UCSD-AML1 (cell line): ENCODE measurements around the gene MLXIP.
"Not testable (repeated sequence)": the region's sequence is repeated elsewhere in the genome, so short reads cannot be mapped to it uniquely, and the experiment has no call there.

Experiments
- DNase-seq: peaks from one replicate; lab custom pipeline; 2025; ENCODE audit not compliant: unreplicated experiment; lab: John Stamatoyannopoulos, UW

MLXIP gene

DNA sequence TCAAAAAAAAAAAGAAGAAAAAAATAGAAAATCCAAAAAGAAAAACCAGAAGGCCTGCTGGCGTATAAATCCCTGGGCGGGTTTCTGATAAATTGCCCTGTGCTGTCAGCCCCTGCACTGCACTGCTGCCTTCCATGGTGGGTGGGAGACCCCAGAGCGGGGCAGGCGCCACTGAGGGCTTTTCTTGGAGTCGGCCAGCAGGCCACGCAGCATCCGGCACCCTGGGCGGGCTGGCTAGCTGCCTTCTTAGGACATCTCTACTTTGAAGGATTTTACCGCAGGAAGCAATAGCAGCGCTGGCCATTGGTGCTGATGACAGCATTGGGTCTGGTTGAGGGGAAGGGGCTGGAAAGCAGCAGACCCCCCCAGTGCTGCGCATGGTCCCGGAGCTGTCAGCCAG lies 66.3 kb downstream of the MLXIP start:
- DNase-seq = no peak

DNA sequence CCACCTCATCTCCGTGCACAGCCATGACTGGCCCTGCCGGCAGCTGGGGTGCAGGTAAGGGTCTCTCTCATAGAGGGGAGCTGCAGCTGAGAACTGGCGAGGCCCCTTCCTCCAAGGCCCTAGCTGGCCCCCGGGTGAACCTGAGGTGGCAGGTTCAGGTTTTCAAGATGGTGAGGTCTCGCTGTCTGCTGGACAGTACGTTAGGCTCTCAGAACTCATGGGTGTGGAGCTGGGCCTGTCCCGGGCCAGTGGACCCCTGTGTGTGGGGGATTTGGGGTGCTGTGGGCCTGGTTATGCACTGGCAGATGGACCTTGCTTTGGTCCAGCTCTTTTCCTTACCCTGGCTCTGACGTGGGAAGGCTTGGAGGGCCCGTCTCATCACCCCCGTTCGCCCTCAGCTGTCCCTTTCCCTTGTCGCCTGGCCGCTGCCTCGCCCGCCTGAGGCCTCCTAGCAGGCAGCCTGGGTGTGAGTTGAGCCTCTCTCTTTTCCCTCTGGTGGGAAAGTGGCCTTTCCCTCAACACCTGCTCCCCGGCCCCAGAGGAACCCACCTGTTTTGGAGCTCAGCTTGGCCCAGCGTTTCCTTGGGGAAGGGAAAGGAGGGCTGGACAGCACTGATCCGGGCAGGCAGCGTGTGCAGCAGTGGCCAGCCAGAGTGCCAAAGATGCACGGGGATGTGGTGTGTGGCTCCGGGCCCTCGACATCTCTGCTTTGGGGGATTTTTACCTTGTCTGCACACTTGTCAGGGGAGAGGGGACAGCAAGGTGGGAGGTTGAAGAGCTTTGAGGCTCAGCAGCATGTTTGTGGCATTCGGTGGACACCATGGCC lies 67.2 kb downstream of the MLXIP start:
- no peak for DNase-seq

DNA sequence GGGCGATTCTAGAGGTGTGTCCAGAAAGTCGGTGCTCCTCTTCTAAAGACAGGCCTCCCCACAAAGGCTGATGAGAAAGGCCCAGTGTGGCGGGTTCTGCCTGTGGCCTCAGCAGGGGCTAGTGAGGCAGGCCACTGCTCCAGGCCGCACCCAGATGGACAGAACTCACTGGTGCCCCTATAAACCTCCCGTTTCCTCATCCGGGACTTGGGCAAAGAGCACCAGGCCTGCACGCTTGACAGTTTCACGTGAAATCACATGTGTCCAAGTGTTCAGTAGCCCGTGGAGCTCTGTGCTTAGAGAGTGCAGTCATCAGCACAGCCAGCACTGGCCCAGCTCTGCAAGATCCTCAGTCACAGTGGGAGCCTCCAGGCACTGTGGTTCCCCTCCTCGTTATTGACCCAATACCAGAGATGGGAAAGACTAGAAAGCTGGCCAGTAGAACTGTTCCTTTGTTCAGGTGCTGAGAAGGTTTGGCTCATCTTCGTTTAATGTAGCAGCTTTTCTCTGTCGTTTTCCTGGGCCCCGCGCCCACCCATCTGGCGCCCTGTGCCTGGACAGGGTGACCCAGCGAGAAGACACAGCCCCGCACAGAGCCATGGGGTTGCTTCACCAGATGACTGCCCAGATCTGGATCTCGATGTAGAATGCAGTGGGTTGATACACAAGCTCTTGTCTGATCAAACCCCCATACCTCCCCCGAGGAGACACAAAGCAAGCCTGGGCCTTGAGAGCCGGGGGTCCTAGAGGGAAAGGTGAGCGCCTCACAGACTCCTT lies 69.1 kb downstream of the MLXIP start:
- no peak for DNase-seq

DNA sequence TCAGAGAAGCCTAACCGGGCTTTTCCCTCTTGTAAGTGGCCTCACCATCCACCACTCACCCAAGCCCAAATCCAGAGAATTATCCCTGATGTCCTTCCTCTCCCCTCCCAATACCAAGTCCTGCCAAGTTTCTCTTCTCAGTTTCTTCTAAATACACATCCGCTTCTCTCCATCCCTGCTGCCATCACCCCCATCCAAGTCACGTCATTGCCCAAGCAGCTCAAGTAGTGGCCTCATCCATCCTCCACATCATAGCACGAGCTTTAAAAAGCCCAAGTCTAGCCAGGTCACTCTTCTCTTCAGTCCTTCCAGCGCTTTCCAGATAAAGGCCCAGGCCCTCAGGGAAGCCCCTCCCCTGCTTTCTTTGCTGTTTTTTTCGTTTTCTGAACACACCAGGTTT lies 70.1 kb downstream of the MLXIP start:
- DNase-seq = no peak

DNA sequence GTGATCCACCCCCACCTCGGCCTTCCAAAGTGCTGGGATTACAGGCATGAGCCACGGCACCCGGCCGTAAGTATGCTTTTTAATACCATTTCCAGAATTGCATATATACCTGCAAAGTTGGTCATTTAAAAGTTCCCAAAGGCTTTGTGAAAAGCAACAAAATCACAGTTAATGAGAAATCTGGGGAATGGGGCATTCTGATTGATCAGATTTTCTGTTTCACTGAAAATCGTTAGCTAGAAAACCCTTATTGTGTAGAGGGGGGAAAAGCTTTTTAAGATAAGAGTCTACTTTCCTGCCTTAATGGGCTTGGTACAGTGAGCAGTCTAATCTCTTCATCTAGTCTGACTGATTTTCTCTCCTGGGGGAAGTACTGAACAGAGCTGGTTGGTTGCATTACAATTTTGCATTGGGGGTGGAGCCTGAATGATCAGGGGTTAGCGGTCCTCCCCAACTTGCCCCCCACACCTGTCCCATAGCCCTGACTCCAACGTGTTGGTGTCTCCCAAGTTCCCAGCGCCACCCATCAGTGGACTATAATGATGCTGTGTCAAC lies 71.6 kb downstream of the MLXIP start:
- DNase-seq = no peak

DNA sequence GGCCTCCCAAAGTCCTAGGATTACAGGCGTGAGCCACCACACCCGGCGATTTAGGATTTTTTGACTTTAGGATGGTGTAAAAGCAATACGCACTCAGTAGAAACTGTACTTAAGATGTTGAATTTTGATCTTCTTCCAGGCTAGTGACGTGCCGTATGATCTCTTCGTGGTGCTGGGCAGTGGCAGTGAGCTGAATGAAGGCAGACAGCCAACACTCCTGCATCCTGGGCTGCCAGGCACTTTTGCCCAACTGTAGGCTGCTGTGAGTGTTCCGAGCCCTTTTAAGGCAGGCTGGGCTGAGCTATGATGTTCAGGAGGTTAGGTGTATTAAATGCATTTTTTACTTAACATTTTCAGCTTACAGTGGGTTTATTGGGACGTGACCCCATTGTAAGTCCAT lies 74.2 kb downstream of the MLXIP start:
- DNase-seq = no peak

DNA sequence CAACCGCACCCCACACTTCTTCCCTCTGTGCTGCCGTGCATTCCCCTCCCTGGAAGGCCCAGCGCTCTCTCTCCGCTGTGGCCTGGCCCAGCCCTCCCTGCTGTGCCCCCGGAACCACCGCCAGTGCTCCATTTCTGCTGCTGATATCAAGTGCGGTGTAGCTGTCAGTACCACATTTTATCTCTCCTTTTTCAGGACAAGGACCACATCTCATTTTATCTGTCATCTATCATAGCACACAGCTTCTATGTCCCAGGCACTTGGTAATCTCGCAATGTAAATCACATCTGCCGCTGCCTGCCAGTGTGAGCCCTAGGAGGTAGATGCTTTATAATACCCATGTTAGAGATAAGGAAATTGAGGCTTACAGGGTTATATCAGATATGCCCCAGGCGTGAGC lies 77.1 kb downstream of the MLXIP start:
- no peak for DNase-seq

DNA sequence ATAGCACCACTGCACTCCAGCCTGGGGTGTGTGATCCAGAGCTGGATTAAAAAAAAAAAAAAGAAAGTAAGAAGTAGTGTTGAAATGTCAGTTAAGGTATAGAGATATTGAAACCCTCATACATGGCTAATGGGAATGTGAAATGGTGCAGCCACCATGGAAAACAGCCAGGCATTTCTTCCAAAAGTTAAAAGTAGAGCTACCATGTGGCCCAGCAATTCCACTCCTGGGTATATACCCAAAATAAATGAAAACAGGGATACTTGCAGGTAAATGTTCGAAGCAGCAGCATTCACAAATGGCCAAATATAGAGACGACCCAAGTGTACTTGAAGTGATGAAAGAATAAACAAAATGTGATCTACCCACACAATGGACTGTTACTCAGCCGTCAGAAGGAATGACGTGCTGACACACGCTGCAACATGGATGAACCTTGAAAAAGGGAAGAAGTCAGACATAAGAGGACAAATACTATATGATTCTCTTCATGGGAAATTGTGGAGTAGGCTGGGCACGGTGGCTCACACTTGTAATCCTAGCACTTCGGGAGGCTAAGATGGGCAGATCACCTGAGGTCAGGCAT lies 80.2 kb downstream of the MLXIP start:
- DNase-seq = no peak

DNA sequence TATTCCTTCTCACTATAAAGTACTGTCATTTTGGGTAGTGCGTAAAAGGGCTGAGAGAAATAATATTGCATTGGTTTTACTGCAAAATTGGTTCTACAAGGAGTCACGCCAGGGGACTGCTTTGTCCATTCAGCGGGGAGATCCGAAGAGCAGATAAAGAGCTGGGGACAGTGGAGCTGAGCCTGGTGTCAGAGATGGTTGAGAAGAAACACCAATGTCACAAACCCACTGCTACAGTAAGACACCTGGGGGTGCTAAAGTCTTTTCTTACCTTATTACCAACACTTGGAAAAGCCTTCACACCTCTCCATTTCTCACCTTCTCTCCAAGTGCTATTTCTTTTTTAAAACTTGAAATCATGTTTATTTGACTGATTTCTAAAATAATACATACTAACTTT lies 81.3 kb downstream of the MLXIP start:
- no peak for DNase-seq

DNA sequence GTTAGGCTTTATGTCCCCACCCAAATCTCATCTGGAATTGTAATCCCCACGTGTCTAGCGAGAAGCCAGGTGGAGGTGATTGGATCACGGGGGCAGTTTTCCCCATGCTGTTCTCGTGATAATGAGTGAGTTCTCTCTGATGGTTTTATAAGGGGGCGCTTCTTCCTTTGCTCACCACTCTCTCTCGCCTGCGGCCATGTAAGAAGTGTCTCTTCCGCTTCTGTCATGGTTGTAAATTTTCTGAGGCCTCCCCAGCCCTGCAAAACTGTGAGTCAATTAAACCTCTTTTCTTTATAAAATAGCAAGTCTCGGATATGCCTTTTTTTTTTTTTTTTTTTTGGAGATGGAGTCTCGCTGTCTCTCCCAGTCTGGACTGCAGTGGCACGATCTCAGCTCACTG lies 82.2 kb downstream of the MLXIP start:
- DNase-seq = no peak

DNA sequence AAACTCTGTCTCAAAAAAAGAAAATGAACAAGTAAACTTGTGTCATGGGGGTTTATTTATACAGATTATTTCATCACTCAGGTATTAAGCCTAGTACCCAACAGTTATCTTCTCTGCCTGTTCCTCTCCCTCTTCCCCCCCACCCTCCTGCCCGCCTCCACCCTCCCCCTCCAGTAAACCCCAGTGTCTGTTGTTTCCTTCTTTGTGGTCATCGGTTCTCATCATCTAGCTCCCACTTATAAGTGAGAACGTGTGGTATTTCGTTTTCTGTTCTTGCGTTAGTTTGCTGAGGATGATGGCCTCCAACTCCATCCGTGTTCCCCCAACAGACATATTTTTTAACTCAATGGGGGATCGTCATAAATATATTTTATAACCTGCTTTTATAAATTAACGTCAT lies 83.1 kb downstream of the MLXIP start:
- DNase-seq = no peak

DNA sequence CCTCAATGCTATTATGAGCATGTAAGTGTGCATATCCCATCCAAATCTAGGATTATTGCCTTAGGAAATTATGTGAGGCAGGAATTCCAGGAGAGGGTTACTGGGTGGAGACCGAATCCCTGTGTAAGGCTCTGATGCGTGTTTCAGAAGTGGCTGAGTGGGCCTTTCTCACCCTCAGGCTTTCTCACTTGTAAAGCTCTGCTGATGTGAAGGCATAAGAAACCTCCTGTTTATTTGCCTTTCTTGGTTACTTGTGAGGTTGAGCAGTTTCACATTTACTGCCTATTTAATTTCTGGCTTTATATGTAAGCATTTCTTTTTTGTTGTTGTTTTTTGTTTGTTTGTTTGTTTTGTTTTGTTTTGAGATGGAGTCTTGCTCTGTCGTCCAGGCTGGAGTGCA lies 84.4 kb downstream of the MLXIP start:
- DNase-seq = no peak

DNA sequence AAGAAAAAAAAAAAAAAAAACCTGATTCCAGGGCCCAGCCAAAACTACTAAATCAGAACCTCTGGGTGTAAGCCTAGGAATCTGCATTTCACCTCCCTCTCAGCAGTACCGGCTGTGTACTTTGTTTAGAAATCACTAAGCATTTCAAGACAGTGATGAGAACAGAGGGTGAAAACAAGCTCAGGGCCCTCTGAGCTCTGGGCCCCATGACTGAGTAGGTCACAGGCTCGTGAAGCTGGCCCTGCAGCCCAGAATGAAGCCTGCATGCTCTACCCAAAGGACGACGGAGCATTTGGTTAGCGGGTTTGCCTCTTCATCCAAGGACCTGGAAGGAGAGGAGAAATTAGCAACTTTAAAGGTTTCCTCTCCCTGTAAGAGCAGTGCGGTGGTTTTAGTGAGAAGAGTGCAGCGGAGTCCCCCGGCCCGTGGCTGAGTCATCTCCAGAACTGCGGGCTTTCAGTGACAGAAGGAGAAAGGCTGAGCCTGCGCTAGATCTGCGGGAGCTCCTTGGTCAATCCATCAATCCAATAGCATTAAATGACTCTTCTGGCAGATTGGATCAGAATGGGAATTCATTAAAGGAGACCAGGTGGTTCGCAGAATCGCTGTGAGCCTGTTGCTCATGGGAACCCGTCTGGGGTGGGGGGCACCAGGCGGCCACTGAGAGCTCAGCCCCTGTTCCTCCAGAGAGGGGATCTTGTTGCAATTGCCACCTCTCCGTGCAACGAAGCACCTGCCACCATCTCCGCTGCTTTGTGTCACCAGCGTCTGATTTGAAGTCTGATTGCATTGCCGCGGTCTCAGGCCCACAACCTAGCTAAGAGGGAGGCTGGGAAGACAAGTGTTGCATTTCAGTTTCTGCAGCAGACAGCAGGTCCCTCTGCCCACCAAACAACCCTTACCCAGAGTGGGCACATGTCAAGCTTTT lies 88.1 kb downstream of the MLXIP start:
- DNase-seq = no peak

DNA sequence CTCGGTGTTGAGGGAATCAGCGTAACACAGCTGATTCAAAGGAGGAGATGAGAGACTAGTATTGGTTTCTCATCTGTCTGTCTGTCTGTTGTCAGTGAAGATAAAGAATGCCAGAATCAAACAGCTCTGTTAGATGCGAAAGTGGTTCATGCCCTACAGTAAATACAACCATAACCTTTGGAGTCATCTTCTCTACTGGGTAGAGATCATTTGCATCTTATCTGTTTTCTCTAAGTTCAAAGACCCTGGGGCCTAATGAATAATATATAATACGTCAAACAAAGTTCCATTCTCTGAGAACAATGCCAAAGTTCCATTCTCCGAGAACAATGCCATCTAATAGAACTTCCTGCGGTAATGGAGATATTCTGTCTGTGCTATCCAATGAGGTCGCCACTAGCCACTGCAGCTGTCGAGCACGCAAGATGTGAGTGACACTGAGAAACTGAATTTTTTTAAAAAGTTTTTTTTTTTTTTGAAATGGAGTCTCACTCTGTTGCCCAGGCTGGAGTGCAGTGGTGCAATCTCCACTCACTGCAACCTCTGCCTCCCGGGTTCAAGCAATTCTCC lies 88.9 kb downstream of the MLXIP start:
- DNase-seq = no peak

DNA sequence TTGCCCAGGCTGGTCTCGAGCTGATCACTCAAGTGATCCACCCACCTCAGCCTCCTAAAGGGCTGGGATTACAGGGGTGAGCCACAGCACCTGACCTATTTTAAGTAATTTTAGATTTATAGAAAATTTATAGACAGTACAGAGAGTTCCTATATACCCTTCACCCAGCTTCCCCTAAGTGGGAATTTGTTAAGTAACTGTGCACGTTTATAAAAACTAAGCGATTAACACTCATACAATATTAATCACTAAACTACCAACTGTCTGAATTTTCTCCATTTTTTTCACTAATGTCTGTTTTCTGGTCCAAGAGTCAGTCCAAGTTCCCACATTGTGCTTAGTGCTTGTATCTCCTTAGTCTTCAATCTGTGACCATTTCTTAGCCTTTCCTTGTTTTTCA lies 89.9 kb downstream of the MLXIP start:
- DNase-seq = no peak

DNA sequence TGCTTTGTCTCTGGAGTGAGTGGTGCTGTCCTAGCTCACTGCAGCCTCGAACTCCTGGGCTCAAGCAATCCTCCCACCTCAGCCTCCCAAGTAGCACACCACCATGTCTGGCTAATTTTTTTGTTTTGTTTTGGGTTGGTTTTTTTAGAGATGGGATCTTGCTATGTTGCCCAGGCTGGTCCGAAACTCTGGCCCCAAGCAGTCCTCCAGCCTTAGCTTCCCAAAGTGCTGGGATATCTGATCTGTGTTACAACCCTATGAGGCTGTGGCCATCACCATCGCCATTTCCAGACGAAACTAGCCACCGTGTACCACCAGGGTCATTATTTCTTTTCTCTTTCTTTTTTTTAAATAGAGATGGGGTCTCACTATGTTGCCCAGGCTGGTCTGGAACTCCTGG lies 92.8 kb downstream of the MLXIP start:
- DNase-seq = no peak

DNA sequence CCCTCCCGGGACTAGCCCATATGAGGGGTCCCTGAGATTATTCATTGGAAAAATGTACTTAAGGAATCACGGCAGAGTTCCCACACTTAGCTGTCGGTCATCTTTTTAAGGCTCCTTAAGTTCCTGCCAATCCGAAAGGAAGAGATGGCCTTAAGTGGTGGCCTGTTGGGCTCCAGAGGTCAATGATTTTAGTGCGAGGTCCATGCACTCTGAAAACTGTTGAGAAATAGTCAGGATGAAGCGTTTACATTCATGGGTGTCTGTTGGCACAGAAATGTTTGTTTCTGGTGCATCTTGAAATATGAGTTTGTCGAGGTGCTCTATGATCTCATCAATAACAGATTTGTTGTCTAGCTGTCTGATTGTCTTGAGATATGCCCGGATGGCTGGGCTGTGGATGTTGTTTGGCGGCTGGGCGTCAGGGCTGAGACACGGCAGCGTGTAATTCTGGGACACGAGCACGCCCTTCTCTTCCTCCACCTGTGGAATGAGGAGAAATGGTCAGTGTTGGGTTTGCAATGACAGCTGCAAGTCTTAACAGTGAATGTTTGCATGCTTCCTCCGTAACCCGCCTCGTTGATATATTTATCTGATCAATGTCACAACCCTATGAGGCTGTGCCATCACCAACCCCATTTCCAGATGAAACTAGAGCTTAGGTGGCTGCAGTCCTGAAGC lies 93.8 kb downstream of the MLXIP start:
- no peak for DNase-seq

DNA sequence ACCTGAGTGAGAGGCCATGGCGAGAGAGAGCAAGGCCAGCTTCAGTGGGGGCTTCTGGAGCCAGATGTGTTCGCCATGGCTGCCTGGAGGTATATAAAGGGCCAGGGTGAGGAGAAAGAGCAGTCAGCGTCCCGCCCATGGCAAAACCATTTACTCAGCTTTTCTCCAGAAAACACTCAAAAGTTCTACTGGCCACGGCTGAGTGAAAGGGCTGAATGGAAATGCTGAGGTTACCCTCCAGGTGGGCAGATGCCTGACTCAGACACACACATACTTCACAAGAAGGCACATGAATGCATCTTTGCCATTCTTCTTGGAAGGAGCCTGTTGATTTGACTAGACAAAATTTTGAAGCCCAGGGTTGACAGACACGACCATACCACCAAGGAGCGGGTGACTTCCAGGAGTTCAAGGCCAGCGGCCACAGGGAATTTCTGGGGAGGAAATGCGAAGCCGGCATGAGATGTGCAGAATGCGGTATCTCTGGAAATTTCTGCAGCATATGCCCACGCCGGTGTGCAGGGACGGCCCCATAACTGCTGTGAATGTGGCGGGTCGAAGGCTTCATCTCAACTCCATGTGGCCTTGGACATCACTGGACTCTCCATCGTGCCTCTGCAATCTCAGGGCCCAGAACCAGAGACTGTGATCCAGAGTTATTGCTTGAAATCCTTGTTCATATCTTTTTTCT lies 95.7 kb downstream of the MLXIP start, which contains the start of gene IL31:
IL31 (minus strand) TSS at position 67 of the 691 bp plus-strand sequence; CDS start at position 18, 49 bp downstream.
- no peak for DNase-seq

DNA sequence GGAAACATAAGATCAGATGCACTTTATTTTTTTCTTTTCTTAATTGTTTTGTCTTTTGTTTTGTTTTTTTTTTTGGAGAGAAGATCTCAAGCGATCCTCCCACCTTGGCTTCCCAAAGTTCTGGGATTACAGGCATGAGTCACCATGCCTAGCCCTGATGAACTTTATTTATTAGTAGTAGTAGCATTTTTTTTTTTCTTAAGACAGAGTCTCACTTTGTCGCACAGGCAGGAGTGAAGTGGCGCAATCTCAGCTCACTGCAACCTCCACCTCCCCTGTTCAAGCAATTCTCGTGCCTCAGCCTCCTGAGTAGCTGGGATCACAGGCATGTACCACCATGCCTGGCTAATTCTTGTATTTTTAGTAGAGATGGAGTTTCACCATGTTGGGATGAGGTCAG lies 97.9 kb downstream of the MLXIP start:
- not testable (repeated sequence) for DNase-seq
